Gastroesophageal sphincter (tissue), 4 donors: ENCODE measurements around the gene FNDC3B. TPM values are rescaled to one million over a fixed set of nuclear protein-coding genes. Genes with fewer than 3 reads are reported as not detected.

ENCODE experiments used
- ATAC-seq: fragments of 150-250 bp; one replicate; pipeline ENCODE4 v1.9.1; 2016; ENCODE audit warnings: mild to moderate bottlenecking, moderate library complexity
- H3K27ac ChIP-seq, 4 donors: fragments of 200-600 bp; sonication (generic) in 3 of 4; 1 replicate in 3 of 4; 2 replicates in 1 of 4; pipeline ENCODE4 v1.5.1; 2016 to 2019
- H3K27me3 ChIP-seq: fragments of 200-600 bp; sonication (generic); one replicate; pipeline ENCODE4 v1.5.1; 2019
- H3K36me3 ChIP-seq, 2 donors: fragments of 200-600 bp; sonication (generic); one replicate each; pipeline ENCODE4 v1.5.1; 2019; ENCODE audit warnings: control low read depth in 1 of 2
- H3K4me1 ChIP-seq, 3 donors: fragments of 200-600 bp; sonication (generic); 1 replicate in 2 of 3; 2 replicates in 1 of 3; pipeline ENCODE4 v1.5.1; 2016 to 2019; ENCODE audit warnings: control low read depth in 2 of 3
- H3K4me3 ChIP-seq, 2 donors: fragments of 200-600 bp; sonication (generic); one replicate each; pipeline ENCODE4 v1.5.1; 2019; ENCODE audit warnings: mild to moderate bottlenecking in 1 of 2, moderate library complexity in 1 of 2
- H3K9me3 ChIP-seq, 3 donors: fragments of 200-600 bp; sonication (generic); one replicate each; pipeline ENCODE4 v1.5.1; 2017 to 2019; ENCODE audit warnings: control low read depth in 2 of 3
- CTCF ChIP-seq, 4 experiments: fragments of 200-600 bp in 2 of 4; fragments of 450-650 bp in 2 of 4; sonication (generic) in 1 of 4; IDR thresholded peaks; one replicate each; pipeline ENCODE4 v1.5.1; 2017 to 2019; ENCODE audit warnings: antibody characterized with exemption in 4 of 4, mild to moderate bottlenecking in 2 of 4, moderate library complexity in 2 of 4
- EP300 ChIP-seq: sonication (generic); formaldehyde crosslinking; IDR thresholded peaks from one replicate; pipeline ENCODE4 v1.6.1; 2017; ENCODE audit warnings: antibody characterized with exemption, mild to moderate bottlenecking
- POLR2A ChIP-seq, 2 donors: fragments of 450-650 bp; IDR thresholded peaks; one replicate each; pipeline ENCODE4 v1.6.1; 2017; ENCODE audit warnings: antibody characterized with exemption in 2 of 2, mild to moderate bottlenecking in 2 of 2, moderate library complexity in 1 of 2
- POLR2AphosphoS5 ChIP-seq: sonication (generic); formaldehyde crosslinking; IDR thresholded peaks from one replicate; pipeline ENCODE4 v1.6.1; 2017; ENCODE audit warnings: antibody characterized with exemption
- WGBS, 2 donors: methylation state at CpG; one replicate each; pipeline ENCODE4 v1.1.5; 2018; ENCODE audit warnings: low coverage in 1 of 2; 5-methylcytosine and 5-hydroxymethylcytosine counted together
- total RNA-seq, 4 donors: library from RNA; depleted of rRNA; stranded (reverse); fragments of >200 nt; gene quantifications; one replicate each; pipeline ENCODE4 v1.1.0, GENCODE V29; 2016

The FNDC3B gene
- total RNA-seq, 4 donors from 2014 or later: 53.1 to 97.2 (median 70.8) TPM

DNA sequence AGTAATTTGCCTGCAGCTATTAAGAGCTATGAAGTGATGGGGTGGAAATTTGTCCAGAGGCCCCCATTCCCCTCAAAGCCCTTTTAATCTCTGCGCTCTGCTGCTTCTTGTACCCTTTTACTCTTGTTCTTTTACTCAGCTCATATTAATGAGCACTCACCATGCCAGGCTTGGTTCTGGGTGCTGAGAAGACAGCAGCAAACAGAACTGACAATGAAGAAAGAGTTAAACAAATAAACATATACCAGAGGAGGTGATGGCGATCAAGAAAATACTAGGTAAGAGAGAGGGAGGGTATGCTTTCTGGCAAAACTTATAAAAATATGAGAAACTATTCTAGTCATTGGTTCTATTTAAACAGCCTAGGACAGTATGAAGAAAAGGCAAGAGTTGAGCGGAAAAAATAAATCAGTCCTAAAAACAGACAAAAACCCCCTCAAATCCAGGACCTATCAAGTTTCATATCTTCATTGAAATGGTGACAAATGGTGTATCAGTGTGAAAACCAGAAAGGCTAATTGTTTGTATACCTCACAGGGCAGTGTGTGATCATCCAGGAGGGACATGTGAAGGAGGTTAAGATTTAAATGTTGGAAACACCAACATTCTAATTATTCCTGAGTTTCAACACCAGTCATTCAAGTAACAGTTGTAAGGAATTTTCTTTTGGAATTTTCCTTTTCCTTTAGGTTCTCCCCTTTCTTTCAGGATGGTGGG is 144.9 kb downstream of the FNDC3B start:
- ATAC-seq: no peak
- no peak overlapping the region for H3K27ac ChIP-seq
- H3K9me3 ChIP-seq: no peaks in the 10 kb centered on the region
- H3K36me3 ChIP-seq: no peaks in the 10 kb centered on the region
- H3K4me1 ChIP-seq: peaks cover 2 to 50% (median 13%) of the 10 kb centered on the region in 3 donors
- no peaks in the 10 kb centered on the region for H3K27me3 ChIP-seq
- TF ChIP-seq POLR2AphosphoS5: no peak
- TF ChIP-seq POLR2A (IDR thresholded peaks at IDR 0.05): no peak
- TF ChIP-seq CTCF (IDR thresholded peaks at IDR 0.05): no peak
- TF ChIP-seq EP300: no peak
- 91 to 93% methylated on average over 2 to 3 of the region's 3 CpGs for WGBS, 2 donors
- no peak overlapping the region for H3K4me3 ChIP-seq

DNA sequence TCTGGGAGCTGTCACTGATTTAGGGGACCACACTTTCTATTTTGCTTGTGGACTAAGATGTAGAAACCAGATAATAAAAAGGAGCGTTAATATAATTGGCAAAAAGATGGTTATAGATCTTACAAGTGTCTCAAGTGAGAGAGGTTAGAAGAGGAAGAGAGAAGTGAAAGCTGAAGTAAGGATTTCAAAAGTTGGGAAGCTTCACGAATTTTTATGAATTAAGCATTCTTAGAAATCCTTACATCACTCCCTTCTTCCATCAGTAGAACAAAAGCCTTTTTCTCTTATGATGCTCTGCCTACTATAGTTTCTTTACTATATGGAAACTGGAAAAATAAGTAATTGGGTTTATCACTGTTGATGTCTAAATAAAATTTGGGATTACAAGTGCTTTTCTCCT is 146.5 kb downstream of the FNDC3B start:
- Histone ChIP-seq H3K27ac (no peak overlapping the region), H3K9me3 (no peaks in the 10 kb centered on the region), H3K4me3 (no peak overlapping the region), H3K4me1 (peaks cover 2 to 40% (median 8%) of the 10 kb centered on the region in 3 donors), H3K36me3 (no peaks in the 10 kb centered on the region), H3K27me3 (no peaks in the 10 kb centered on the region)
- no peak for ATAC-seq
- TF ChIP-seq POLR2AphosphoS5 (no peak), POLR2A (IDR thresholded peaks at IDR 0.05) (no peak), CTCF (IDR thresholded peaks at IDR 0.05) (no peak), EP300 (no peak)
- WGBS, 2 donors: 63 to 72% methylated on average over 2 of the region's 2 CpGs

DNA sequence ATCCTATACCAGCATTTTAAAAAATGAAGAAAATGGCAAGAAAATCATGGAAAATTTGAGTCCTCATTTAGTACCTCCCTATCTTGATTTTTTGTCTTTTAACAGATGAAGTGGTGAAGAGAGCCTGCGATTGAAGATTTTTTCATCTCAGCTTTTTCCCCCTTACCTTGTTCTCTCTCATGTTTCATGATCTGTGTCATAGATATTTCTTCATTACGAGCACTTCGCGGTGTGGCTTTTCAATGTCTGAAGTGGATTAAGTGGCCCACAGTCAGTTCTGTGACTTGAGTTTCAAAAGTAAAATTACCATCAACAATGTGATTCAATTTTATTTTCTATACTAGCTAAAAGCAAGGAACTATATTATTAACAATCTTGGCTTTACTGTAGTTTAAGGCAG is 147.2 kb downstream of the FNDC3B start:
- no peak for ATAC-seq
- H3K27me3 ChIP-seq: no peaks in the 10 kb centered on the region
- no peak overlapping the region for H3K4me3 ChIP-seq
- peaks cover 2 to 35% (median 8%) of the 10 kb centered on the region in 3 donors for H3K4me1 ChIP-seq
- no peak overlapping the region for H3K27ac ChIP-seq
- 92 to 96% methylated on average over 4 of the region's 4 CpGs for WGBS, 2 donors
- H3K9me3 ChIP-seq: no peaks in the 10 kb centered on the region
- TF ChIP-seq POLR2A (IDR thresholded peaks at IDR 0.05): no peak
- no peak for TF ChIP-seq CTCF (IDR thresholded peaks at IDR 0.05)
- TF ChIP-seq POLR2AphosphoS5: no peak
- TF ChIP-seq EP300: no peak
- no peaks in the 10 kb centered on the region for H3K36me3 ChIP-seq

- TF ChIP-seq POLR2A (IDR thresholded peaks at IDR 0.05): no peak
- no peak for TF ChIP-seq CTCF (IDR thresholded peaks at IDR 0.05)
- TF ChIP-seq EP300: no peak
- TF ChIP-seq POLR2AphosphoS5: no peak
- Histone ChIP-seq H3K36me3 (no peaks in the 10 kb centered on the region), H3K4me3 (no peak overlapping the region), H3K4me1 (peaks cover under 1 to 33% (median 2%) of the 10 kb centered on the region in 3 donors), H3K27me3 (no peaks in the 10 kb centered on the region), H3K9me3 (no peaks in the 10 kb centered on the region), H3K27ac (no peak overlapping the region)
- WGBS, 2 donors: 87 to 100% methylated on average over 5 to 6 of the region's 6 CpGs
- ATAC-seq: no peak
Observed at GRCh38 chr3:172187511-172187910, 148.1 kb downstream of the FNDC3B start.

GRCh38 chr3:172188511-172188910 is 149.1 kb downstream of the FNDC3B start:
- H3K4me1 ChIP-seq: peaks cover 0 to 33% (median 2%) of the 10 kb centered on the region in 3 donors
- H3K4me3 ChIP-seq: no peak overlapping the region
- ATAC-seq: no peak
- H3K36me3 ChIP-seq: no peaks in the 10 kb centered on the region
- H3K27ac ChIP-seq: no peak overlapping the region
- 85 to 100% methylated on average over 4 to 10 of the region's 11 CpGs for WGBS, 2 donors
- H3K9me3 ChIP-seq: no peaks in the 10 kb centered on the region
- no peaks in the 10 kb centered on the region for H3K27me3 ChIP-seq
- no peak for TF ChIP-seq CTCF (IDR thresholded peaks at IDR 0.05)
